NCI-H1930 (cell line): ENCODE measurements around the gene CFAP57.

Experiments used
- DNase-seq, 2 experiments: peaks; one replicate each; lab custom pipeline; 2025; lab: John Stamatoyannopoulos, UW

CFAP57 gene

DNA sequence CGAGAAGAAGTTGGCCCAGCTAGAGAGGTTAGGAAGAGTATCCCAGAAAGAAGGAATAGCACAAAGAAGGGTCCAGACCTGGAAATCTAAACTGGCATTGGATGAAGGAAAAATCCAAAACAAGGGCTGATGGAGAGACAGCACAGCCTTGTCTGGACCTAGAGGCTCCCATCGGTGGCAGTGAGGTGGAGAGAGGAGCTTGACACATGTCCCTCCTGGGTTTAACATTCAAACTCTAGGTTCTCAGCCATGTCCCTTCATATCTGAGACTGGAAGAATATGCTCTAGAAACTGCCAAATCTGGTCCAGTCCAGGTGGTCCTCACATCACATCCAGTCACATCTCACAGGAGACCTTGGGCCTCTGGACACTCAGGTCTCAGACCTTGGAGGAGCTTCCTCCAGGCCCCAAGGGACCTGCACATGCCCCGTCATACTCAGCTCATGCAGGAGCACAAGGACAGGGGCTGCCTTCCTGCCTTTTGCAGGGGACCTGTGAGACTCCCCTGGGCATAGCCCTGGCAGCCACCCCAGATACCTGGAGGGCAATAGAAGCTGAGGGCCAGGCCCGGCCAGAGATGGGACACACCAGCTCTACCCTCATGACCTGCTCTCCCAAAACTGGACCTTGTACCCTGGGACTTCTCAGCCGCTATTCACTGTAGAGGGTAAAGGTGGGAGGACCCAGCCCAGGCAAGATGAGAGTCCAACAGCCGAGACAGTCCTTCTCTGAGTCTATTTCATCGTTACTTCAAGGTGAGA is 105.2 kb downstream of the CFAP57 start:
- no peak for DNase-seq

DNA sequence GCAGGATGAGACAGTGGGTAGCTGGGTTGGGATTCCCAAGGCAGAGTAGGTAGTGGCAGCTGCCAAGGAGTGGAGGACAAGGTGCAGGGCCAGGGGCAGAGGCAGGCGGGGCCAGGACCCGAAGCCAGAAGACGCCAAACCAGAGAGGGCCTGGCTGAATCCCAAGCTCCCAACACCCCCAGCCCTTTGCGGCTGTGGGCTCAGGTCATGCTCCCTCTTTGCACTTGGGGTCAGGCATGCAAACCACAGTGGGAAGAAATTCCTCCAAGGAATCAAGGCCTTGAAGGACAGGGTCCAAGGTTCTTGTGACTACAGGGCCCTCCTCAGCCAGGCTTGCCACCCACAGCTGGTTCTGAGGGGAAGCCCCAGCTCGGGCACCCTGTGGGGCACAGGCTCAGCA is 107.0 kb downstream of the CFAP57 start:
- no peak for DNase-seq

GRCh38 chr1:43279666-43280065 is 107.5 kb downstream of the CFAP57 start:
- DNase-seq = no peak

DNA sequence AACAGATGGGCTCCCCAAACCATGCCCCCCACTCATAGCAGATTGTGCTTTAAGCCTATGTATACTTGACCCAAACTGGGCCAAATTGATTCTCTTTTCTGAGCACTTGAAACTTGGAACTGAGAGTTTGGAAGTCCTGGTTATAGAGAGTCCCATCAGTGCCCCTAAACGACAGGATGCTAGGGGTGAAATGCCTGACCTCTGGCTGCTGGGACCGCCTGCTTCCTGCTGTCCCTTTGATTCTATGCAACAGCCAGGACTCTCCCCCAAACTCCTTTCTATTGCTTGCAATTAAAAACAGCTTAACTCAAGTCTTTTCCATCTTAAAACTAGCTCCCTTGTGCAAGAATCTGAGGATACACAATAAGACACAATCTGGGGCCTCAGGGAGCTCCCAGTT is 108.6 kb downstream of the CFAP57 start:
- DNase-seq = no peak

DNA sequence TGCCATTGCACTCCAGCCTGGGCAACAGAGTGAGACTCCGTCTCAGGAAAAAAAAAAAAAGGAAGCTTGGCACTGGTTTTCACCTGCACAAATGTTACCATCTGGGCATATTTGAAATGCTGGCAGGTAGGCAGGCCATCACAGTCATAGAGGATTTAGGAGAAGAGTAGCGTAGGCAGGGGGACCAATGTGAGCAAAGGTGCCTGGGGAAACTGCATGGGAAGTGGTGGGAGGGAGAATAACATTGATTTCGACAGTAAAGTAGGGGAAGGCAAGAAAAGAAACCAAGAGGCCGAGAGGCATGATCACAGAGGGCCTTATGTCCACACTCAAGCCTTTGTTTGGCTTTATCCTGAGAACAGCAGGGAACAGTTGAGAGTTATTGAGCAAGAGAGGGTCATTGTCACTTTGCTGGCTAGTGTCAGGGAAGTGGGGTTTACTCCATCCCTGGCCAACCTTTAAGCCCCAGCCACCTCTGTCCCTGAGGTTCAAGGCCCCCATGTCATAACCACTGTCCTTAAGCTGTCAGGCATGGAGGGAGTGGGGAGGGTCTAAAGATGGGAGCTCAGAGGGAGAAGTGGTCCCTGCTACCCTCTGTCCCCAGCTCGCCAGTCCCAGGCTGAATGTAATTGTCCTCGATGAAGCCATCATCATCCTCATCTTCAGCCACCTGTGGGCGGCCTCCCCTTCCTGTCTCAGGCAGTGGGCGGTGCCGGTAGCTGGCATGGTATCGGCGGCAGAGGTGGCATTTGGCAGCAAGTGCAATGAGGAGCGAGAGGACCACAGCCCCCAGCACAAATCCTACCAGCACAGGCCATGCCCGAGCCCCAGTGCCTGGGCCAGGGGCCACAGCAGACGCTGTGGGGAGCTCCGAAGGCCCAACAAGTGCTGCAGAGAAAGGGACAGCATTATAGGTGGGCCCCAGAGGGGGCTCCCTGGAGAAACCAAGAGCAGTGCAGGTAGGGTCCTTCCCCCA is 110.4 kb downstream of the CFAP57 start:
- no peak for DNase-seq

GRCh38 chr1:43284065-43284464 is 111.9 kb downstream of the CFAP57 start:
- no peak for DNase-seq

DNA sequence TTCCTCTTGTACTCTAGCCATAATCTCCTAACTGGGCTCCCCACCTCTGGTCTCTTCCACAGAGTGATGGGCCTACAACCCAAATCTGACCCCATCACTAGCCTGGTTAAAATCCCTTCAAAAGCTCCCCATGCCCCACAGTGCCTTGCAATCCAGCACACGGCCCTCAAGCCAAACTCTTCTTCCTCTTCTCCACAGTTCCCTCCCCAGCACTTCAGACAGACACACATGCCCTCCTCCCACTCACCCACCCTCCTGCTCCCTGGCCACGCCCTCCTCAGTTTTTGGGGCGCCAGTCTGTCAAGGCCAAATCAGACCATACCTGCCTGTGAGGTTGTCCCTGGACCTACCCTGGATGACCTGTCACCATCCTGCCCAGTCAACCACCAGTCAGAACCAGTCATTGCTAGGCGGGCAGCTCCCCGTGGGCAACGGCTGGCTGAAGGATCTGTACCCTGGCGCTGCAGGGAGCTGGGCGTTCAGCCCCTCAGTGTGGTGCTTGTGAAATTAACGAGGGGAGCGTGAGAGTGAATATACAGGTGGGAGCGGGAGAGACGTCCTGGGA is 112.5 kb downstream of the CFAP57 start:
- no peak for DNase-seq

DNA sequence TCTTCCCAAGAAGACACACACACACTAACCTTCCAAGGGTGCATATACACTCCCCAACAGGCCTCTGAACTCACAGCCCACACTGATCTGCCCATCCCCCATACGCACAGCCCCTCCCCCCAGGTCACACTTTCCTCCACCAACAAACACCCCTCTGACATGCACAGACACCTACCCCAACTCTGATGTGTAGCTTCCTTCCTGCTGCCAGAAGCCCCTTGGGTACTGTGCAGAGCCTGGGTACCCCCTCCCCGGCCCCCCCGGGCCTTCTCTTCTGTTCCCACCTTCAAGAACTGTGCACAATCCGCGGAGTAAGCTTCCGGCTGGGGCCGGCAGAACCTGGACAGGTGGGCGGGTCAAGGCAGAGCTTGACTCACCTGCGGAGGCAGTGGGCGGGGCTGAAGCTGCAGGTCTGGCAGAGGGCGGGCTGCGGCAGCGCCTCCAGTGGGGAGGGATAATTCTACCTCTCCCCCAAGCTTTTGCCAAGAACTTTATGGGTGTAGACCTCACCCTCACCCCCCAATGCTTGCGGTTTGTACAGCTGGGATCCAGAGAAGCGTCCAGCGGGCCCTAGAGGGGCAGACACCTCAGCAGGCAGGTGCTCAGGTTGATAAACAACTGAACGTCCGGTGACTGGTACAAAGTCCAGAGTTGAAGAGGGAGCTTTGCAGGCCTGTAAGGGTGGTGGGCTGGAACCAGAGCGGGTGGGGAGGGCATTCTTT is 113.3 kb downstream of the CFAP57 start, which contains the start of gene C1orf210:
Gene C1orf210 (minus strand): TSS at position 313 of the 722 bp plus-strand sequence. CDS start 2,311 bp downstream, outside the sequence.
- peak in 1 of 2 experiments; percentile 10 for DNase-seq

GRCh38 chr1:43286115-43286514 is 114.0 kb downstream of the CFAP57 start:
- DNase-seq = no peak

GRCh38 chr1:43286533-43286932 is 114.4 kb downstream of the CFAP57 start:
- no peak for DNase-seq

DNA sequence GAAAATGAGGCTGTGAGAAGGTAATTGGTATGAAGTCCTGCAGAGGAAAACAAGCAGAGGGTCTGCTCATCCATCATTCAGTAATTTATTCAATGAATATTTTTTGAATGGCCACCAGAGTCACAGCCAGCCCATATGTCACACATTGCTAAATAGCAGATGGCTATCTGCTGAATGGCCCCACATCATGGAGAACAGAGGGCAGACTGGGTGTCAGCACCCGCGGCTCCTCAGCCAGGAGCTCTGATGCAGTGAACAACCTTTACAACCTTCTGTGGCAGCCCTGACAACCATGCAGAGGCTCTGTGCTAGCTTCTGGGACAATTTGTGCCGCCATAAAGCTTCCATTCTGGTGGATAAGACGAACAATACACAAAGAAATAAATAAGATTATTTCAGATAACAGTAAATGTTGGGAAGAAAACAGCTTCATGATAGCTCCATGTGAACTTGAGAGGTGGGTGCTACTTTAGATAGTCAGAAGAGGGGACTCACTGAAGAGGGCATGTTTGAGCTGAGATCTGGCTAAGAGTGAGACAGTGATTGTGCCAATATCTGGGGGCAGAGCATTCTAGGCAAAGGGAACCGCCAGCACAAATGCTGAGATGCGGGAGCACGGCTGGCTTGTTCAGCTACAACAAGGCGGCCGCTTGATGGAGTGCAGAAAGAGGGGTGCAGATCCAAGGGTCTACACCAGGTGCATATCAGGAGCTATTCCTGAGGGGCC is 116.1 kb downstream of the CFAP57 start:
- DNase-seq = no peak

- DNase-seq = no peak
These were observed 116.9 kb downstream of the CFAP57 start for GRCh38 chr1:43288785-43289706.

- DNase-seq = no peak
These were observed 120.1 kb downstream of the CFAP57 start for GRCh38 chr1:43292216-43292615.

GRCh38 chr1:43292679-43293078 is 120.5 kb downstream of the CFAP57 start:
- DNase-seq = no peak

GRCh38 chr1:43293176-43293575 is 121.0 kb downstream of the CFAP57 start:
- no peak for DNase-seq

GRCh38 chr1:43293896-43294760 is 122.0 kb downstream of the CFAP57 start:
- no peak for DNase-seq

GRCh38 chr1:43294761-43295160 is 122.6 kb downstream of the CFAP57 start:
- DNase-seq = no peak

DNA sequence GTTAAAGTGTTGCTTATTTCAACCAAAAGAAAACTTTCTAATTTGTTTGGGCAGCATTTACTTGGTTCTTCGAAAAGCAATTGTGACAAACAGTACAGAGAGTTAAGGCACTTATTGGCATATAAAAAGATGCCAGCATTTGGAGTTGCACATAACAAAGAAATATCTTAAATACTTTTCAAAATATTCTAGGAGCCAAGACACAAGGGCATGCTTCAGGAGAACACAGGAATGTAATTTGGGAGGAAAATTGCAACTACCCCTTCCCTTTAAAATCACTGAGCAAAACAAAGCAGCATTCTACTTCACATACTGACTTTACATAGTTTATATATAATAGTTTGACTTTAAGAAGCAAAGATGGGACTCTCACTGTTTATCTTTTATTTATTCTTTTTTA is 124.1 kb downstream of the CFAP57 start:
- DNase-seq = no peak

DNA sequence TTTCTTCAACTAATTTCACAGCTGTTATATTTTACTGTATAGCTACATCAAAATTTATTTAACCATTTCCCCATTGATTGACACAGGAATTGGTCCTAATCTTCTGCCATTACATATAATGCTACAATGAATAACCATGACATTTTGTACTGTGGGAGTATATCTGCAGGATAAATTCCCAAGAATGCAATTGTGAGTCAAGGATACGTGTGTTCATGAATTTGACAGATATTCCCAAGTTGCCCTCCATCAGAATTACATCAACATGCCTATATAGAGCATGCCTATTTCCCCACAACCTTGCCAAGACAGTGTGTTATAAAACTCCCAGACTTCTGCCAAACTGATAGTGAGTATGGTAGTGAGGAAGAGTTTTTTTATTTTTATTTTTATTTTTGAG is 125.9 kb downstream of the CFAP57 start:
- DNase-seq = no peak
